SJCRH30 (cell line): ENCODE results near the gene ABHD15. TPM values are rescaled to one million over a fixed set of nuclear protein-coding genes. Genes with fewer than 3 reads are reported as not detected.

Experiments used
- DNase-seq, 2 experiments: peaks; one replicate each; pipeline ENCODE4 v3.0.0-alpha.2; 2015 to 2020
- H3K27ac ChIP-seq: fragments of 250-450 bp; sonication (Bioruptor Pico); 2 replicates; pipeline ENCODE4 v1.5.1; 2020; ENCODE audit warnings: mild to moderate bottlenecking, moderate library complexity
- H3K27me3 ChIP-seq: fragments of 250-450 bp; sonication (Bioruptor Pico); 2 replicates; pipeline ENCODE4 v1.5.1; 2020; ENCODE audit warnings: mild to moderate bottlenecking, moderate library complexity
- H3K36me3 ChIP-seq: fragments of 250-450 bp; sonication (Bioruptor Pico); 2 replicates; pipeline ENCODE4 v1.5.1; 2020; ENCODE audit warnings: mild to moderate bottlenecking, moderate library complexity
- H3K4me1 ChIP-seq: fragments of 250-450 bp; sonication (Bioruptor Pico); 2 replicates; pipeline ENCODE4 v1.5.1; 2020; ENCODE audit warnings: mild to moderate bottlenecking, moderate library complexity
- H3K4me3 ChIP-seq: fragments of 250-450 bp; sonication (Bioruptor Pico); 2 replicates; pipeline ENCODE4 v1.5.1; 2020; ENCODE audit warnings: mild to moderate bottlenecking, moderate library complexity
- H3K9me3 ChIP-seq: fragments of 250-450 bp; sonication (Bioruptor Pico); replicated peaks from 2 replicates; pipeline ENCODE4 v1.5.1; 2020; ENCODE audit warnings: mild to moderate bottlenecking, moderate library complexity
- total RNA-seq: library from RNA; depleted of rRNA; stranded (reverse); fragments of >200 nt; shearing (Covaris generic); gene quantifications from 2 replicates; pipeline ENCODE4 v1.2.3, GENCODE V29; 2014

The ABHD15 gene
- total RNA-seq, 1 experiment from 2014 or later = 18.5 TPM

GRCh38 chr17:29603109-29603674, 36.4 kb upstream of the ABHD15 start:
- DNase-seq = no peak
- H3K36me3 ChIP-seq = no peaks in the 10 kb centered on the region
- H3K4me3 ChIP-seq = no peak overlapping the region

GRCh38 chr17:29597361-29598172, 30.7 kb upstream of the ABHD15 start:
- peaks cover 16% of the 10 kb centered on the region for H3K4me1 ChIP-seq
- H3K9me3 ChIP-seq = no peaks in the 10 kb centered on the region
- H3K36me3 ChIP-seq = no peaks in the 10 kb centered on the region
- H3K27ac ChIP-seq = no peak overlapping the region
- no peak overlapping the region for H3K4me3 ChIP-seq
- no peaks in the 10 kb centered on the region for H3K27me3 ChIP-seq
- no peak for DNase-seq

More at GRCh38 chr17:29603109-29603674, 36.4 kb upstream of the ABHD15 start:
- peaks cover 7% of the 10 kb centered on the region; the same call in 1 of the 2 replicates for H3K4me1 ChIP-seq
- no peak overlapping the region for H3K27ac ChIP-seq
- no peaks in the 10 kb centered on the region for H3K9me3 ChIP-seq
- H3K27me3 ChIP-seq = no peaks in the 10 kb centered on the region

- DNase-seq = no peak
- H3K4me1 ChIP-seq = peaks cover 23% of the 10 kb centered on the region
- H3K36me3 ChIP-seq = no peaks in the 10 kb centered on the region
- no peaks in the 10 kb centered on the region for H3K9me3 ChIP-seq
- H3K27ac ChIP-seq = no peak overlapping the region
- H3K27me3 ChIP-seq = no peaks in the 10 kb centered on the region
- H3K4me3 ChIP-seq = no peak overlapping the region
Measured at GRCh38 chr17:29596811-29597210, 30.0 kb upstream of the ABHD15 start.

GRCh38 chr17:29595943-29596774, 29.3 kb upstream of the ABHD15 start:
- Histone ChIP-seq H3K4me1 (peaks cover 23% of the 10 kb centered on the region), H3K9me3 (no peaks in the 10 kb centered on the region), H3K36me3 (no peaks in the 10 kb centered on the region), H3K4me3 (no peak overlapping the region), H3K27ac (no peak overlapping the region), H3K27me3 (no peaks in the 10 kb centered on the region)
- DNase-seq = no peak

DNA sequence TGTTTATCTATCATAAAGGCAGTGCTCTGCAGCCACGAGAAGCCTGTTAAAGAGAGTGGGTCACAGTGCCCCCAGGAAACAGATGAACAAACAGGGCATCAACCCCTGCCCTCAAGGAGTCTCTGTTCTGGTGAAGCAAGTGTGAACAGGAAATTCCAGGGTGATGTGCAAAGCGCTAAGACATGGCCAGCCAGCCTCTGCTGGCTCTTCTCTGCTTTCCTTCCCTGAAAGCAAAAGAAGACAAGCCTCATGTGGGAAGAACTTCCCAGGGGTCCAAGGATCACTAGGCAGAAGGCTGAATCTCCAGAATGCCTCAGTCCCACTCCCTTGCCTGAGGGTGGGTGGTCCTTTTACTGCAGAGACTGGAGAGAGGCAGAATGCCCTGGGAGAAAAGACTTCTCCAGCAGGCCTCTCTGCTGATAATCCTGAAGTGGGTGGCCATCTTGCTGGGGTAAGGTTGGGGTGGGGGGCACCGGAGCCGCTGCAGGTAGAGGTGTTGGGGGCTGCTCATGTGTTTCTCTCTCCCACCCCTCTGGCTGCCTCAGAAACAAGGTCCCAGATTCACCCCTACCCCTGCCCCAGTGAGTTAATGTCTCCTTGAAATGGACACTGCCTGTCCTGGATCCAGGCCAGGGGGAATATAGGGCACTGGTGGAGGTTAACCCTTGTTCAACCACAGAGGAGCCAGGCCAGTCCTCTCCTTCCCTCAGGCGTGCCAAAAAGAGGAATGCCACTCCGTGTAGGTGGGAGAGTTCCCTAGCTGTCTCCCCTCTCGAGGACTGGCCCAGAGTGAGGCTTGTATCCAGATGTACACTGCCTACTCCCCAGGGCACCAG, 28.5 kb upstream of the ABHD15 start:
- H3K27me3 ChIP-seq = no peaks in the 10 kb centered on the region
- no peak overlapping the region for H3K27ac ChIP-seq
- no peak overlapping the region for H3K4me3 ChIP-seq
- no peaks in the 10 kb centered on the region for H3K9me3 ChIP-seq
- H3K36me3 ChIP-seq = no peaks in the 10 kb centered on the region
- DNase-seq = no peak
- H3K4me1 ChIP-seq = peaks cover 23% of the 10 kb centered on the region

GRCh38 chr17:29594519-29595090, 27.8 kb upstream of the ABHD15 start:
- no peaks in the 10 kb centered on the region for H3K27me3 ChIP-seq
- H3K36me3 ChIP-seq = no peaks in the 10 kb centered on the region
- H3K9me3 ChIP-seq = no peaks in the 10 kb centered on the region
- H3K4me1 ChIP-seq = peaks cover 23% of the 10 kb centered on the region
- no peak for DNase-seq
- peak overlapping the region; percentile 70 for H3K4me3 ChIP-seq
- H3K27ac ChIP-seq = no peak overlapping the region

- peak; percentile 63 to 74 for DNase-seq
- Histone ChIP-seq H3K27ac (no peak overlapping the region), H3K4me1 (peaks cover 16% of the 10 kb centered on the region), H3K27me3 (no peaks in the 10 kb centered on the region), H3K36me3 (no peaks in the 10 kb centered on the region), H3K4me3 (peak overlapping the region; percentile 70), H3K9me3 (no peaks in the 10 kb centered on the region)
Measured at GRCh38 chr17:29593591-29594518, 27.0 kb upstream of the ABHD15 start.

DNA sequence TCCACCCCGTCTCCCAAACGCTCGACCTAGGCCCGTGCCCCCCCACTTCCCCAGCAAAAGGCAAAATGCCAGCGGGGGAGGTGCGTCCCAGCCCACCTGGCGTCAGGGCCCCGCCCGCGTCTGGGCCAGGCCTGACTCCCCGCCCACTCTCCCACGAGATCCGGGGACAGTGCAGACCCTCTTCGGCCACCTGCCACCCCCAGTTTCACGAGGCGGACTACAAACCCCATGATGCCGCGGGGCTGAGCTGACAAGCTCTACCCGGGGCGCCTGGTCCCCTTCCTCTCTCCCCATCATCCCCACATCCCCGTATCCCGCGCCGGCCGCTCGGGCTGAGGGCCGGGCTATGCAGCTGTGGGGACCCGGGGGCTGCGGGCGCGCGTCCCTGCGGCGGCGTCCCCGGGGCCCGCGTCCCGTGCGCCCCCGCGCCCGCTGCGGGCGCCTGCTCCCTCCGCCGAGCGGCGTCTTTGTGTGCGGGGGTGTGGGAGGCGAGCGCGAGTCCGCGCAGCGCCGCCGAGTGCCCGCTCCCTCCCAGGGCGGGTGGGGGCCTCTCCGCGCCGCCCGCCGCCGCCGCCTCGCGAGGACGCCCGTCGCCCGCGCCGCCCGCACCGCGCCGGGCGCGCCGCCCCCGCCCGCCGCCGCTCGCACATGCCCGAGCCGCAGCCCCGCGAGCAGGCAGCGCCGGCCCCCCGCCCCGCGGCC, 26.2 kb upstream of the ABHD15 start, which contains the start of gene ANKRD13B:
ANKRD13B (plus strand) TSS at position 283 of the 702 bp plus-strand sequence. CDS start 490 bp downstream, outside the sequence.
- Histone ChIP-seq H3K27me3 (no peaks in the 10 kb centered on the region), H3K9me3 (no peaks in the 10 kb centered on the region), H3K36me3 (no peaks in the 10 kb centered on the region), H3K27ac (peak within 1 kb of the TSS; percentile 14; the same call in 1 of the 2 replicates), H3K4me1 (peaks cover 18% of the 10 kb centered on the region; the same call in 1 of the 2 replicates), H3K4me3 (peak within 1 kb of the TSS; percentile 70)
- peak; percentile 78 to 81 for DNase-seq

DNA sequence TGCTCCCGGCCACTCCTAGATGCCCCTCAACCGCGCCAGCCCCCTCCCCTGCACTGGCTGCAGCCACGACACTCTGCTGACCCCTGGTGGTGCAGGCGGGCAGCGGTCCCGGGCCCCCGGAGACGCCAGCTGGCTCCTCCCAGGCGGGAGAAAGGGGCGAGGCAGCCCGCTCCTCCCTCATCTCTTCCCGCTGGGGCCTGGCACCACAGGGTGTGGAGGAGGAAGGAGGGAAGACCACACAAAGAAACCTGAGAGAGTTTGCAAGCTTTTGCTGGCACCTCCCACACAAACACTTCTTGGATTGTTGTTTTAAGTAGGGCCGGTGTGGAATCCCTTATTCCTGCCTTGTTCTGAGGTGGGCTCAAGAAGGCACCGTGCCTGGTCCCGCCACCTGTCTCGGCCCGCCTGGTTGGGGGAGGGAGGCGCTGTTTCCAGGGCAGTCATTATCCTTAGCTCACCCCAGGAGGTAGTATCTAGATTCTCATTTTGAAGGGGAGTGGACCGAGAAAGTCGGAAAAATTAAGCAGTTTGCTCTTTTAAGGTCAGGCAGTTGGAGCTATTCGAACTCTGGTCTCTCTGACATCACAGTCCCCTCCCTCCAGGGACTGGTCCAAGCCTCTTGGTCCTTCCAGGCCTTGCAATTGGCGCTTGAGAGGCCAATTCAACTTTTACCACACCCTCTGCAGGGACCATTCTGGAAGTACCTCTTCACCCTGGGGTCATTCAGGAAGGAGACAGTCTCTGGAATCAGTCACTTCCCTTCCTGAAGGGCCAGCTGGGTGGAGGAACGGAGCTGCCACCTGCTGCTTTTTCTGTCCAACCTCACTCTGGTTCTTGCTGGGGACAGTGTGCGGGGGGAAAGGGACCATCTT, 25.1 kb upstream of the ABHD15 start:
- Histone ChIP-seq H3K36me3 (no peaks in the 10 kb centered on the region), H3K9me3 (no peaks in the 10 kb centered on the region), H3K27ac (peak overlapping the region; percentile 57), H3K4me3 (peak overlapping the region; percentile 70), H3K4me1 (peaks cover 17% of the 10 kb centered on the region; the same call in 1 of the 2 replicates), H3K27me3 (no peaks in the 10 kb centered on the region)
- DNase-seq = peak; percentile 95 to 96

DNA sequence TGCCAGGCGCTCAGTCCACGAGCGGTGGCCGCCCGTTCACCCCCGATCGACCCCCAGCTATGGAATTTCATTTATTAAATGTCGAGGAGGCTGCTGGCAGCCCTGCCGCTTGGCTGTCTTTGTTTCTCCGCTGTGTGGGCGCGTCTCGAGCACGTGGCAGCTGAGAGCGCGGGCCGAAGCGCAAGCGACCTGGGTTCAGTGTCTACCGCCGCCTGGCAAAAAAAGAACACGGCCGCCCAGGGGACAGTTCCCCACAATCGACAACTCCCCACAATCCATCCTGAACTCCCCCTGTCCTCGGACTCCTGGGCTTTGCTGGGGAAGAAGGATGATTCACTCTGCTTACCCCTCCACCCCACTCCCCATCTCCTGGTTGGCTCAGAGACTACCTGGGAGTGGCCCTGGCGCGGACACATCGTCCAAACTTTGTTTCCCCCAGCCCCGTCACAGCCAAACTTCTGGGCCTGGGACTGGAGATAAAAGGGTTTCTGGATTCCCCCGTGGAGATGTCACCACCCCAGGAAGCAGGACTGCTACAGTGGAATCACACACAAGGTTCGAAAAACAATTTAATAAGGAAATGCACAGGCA, 24.4 kb upstream of the ABHD15 start:
- Histone ChIP-seq H3K27me3 (no peaks in the 10 kb centered on the region), H3K9me3 (no peaks in the 10 kb centered on the region), H3K36me3 (no peaks in the 10 kb centered on the region), H3K4me3 (peak overlapping the region; percentile 70), H3K4me1 (peaks cover 16% of the 10 kb centered on the region; the same call in 1 of the 2 replicates), H3K27ac (peak overlapping the region; percentile 57)
- DNase-seq = peak in 1 of 2 experiments; percentile 79

GRCh38 chr17:29590411-29591145, 23.7 kb upstream of the ABHD15 start:
- peak; percentile 57 to 80 for DNase-seq
- Histone ChIP-seq H3K27ac (peak overlapping the region; percentile 57), H3K4me3 (peak overlapping the region; percentile 70), H3K36me3 (no peaks in the 10 kb centered on the region), H3K27me3 (no peaks in the 10 kb centered on the region), H3K4me1 (peaks cover 16% of the 10 kb centered on the region; the same call in 1 of the 2 replicates), H3K9me3 (no peaks in the 10 kb centered on the region)
